ENCODE data around the gene PPP1R3D.

GRCh38 chr20:59977086-59977485 is 37.0 kb upstream of the PPP1R3D start:
- no peak for TF ChIP-seq CTCF (IDR thresholded peaks at IDR 0.05; ENCODE audit: low read depth, low read length, poor library complexity, severe bottlenecking)
- TF ChIP-seq EZH2phosphoT487 (IDR thresholded peaks at IDR 0.05; ENCODE audit: borderline replicate concordance, low read length): no peak
